SKM-1 treated with dmso at 0.1 percent for 144 hours (cell line): ENCODE measurements around the gene ZNF668.
A peak's percentile ranks its signal among the peaks of the same experiment; 100 is the strongest.

Experiments used
- DNase-seq: peaks from one replicate; lab custom pipeline; 2025; ENCODE audit not compliant: unreplicated experiment; lab: John Stamatoyannopoulos, UW

ZNF668 gene

DNA sequence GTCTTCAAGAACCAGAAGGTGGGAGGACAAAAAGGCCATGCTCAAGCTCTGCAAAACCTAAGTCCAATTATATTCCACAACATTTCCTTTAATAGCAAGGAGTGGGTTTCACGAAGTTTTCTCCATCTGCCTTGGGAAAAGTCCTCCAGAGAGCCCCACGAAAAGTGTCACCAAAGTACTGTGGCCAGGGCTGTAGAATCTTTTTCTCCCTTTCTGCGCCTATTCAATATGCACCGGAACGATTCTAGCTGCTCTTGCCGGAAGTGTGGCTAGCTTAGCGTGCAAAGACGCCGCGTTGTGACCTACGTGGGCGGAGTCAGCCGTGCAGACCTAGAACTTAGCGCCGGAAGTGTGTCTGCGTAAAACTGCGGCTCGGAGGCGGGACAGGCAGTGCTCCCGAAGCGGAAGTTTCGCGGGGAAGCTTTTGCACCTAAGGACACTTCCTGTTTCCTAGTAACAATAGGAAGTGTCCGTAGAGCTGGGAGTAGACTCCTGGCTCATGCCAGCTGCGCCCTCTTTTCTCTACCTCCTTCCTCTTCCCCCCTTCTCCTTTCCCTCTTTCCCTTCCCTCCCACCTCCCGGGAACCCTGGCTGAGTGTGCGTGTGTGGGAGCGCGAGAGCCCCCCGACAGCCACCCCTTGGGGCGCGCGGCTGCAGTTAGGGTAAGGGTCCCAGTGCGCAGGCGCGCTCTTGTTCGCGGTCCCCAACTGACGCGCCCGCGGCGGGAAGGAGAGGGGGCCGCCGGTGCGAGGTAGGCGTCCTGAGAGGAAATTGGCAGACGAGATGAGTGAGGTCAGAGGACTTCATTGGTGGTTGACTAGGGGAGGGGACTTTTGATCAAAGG is at the start of gene ZNF668, which contains the start of gene ZNF646:
Gene ZNF668, minus strand, starts transcription at position 271 of the 844 bp plus-strand sequence. CDS start 9,781 bp downstream, outside the sequence.
Gene ZNF646, plus strand, starts transcription at position 453 of the 844 bp plus-strand sequence. CDS start 1,903 bp downstream, outside the sequence.
- DNase-seq, result peak; percentile 99

DNA sequence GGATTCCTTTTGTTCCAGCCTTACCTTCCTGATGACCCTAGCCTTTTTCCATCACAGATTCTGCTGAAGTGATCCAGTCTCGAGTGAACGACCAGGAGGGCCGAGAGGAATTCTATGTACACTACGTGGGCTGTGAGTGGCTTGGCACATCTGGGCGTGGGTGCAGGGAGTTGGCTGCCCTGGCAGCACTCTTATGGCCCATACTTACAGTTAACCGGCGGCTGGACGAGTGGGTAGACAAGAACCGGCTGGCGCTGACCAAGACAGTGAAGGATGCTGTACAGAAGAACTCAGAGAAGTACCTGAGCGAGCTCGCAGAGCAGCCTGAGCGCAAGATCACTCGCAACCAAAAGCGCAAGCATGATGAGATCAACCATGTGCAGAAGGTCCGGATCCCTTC is 46.1 kb upstream of the ZNF668 start:
- DNase-seq, result no peak

DNA sequence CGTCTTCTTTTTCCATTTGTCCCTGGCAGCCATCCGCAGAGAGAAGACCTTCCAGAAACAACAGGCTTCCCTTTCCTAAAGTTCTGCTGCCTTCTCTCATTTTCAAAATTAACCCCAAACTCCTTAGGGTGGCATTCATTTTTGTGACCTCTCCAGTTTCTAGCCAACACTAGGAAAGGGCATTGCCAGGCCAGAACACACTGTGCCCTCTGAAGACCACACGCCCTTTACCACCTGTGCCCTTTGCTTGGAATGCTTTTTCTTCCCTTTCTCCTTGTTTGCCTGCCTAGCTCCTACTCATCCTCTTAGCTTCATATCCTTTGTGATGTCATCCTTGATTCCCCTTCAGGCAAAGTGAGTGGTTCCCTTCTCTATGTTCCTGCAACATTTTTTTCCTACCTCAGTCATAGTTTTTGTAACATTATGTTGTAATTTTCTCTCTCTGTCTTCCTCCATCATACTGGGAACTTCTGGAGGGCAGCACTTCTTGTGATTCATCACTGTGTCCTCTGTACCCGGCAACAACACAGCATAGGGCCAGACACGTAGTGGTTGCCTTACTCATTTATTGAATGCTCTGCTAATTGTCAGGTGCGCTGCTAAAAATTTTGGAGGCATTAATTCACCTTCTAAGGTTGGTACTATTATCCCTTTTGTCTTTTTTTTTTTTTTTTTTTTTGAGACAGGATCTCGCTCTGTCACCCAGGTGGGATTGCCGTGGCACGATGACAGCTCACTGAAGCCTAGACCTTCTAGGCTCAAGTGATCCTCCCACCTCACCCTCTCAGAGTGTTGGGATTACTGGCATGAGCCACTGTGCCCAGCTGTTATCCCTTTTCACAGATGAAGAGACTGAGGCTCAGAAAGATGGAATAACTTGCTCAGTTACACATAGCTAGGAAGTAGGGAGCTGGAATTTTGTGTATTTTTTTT is 44.4 kb upstream of the ZNF668 start:
- peak; percentile 8 for DNase-seq

DNA sequence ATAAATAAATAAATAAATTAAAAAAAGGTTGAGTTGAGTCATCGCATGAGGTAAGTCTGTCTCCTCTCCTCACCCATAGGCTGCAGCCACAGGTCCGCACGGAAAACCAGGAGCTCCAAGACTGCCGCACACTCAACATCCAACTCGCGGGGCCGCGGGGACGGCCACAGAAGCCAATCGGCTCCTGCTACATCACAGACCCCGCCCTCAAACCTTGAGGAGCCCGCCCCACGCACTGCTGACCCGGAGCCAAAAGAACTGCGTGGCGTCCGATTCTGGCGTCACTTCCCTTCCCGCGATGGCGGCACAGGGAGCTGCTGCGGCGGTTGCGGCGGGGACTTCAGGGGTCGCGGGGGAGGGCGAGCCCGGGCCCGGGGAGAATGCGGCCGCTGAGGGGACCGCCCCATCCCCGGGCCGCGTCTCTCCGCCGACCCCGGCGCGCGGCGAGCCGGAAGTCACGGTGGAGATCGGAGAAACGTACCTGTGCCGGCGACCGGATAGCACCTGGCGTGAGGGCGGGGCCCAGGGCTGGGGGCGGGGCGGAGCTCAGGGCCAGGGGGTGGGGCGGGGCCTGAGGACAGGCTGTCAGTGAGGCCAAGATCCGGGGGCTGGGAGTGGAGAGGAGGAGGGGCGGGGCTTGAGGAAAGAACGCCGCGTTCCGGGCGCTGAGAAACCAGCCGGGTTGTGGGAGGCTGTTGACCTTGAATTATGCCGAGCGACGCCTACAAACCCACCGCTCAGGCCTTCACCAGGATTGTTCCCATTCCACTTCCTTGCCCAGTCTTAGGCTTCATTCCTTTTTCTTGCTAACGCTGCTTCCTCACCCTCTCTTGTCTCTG is 43.6 kb upstream of the ZNF668 start, which contains the start of gene KAT8:
Gene KAT8, plus strand, starts transcription at position 281 of the 839 bp plus-strand sequence. Its CDS starts 18 bp downstream, at position 299.
- DNase-seq, result peak; percentile 96

DNA sequence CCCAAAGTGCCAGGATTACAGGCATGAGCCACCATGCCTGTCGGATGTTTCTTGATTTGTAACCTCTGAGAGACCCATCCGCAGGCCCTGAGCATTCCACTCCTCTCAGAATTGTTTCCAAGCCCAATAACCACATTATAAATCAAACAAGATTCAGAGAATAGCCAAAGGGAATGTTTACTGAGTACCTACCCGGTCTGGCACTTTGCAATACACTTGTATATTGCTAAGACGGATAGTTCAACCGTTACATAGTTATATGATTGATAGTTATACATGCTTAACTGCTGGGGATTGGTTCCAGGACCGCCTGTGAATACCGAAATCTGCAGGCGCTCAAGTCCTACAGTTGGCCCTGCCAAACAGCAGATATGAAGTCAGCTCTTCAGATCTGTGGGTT is 40.4 kb upstream of the ZNF668 start:
- no peak for DNase-seq

DNA sequence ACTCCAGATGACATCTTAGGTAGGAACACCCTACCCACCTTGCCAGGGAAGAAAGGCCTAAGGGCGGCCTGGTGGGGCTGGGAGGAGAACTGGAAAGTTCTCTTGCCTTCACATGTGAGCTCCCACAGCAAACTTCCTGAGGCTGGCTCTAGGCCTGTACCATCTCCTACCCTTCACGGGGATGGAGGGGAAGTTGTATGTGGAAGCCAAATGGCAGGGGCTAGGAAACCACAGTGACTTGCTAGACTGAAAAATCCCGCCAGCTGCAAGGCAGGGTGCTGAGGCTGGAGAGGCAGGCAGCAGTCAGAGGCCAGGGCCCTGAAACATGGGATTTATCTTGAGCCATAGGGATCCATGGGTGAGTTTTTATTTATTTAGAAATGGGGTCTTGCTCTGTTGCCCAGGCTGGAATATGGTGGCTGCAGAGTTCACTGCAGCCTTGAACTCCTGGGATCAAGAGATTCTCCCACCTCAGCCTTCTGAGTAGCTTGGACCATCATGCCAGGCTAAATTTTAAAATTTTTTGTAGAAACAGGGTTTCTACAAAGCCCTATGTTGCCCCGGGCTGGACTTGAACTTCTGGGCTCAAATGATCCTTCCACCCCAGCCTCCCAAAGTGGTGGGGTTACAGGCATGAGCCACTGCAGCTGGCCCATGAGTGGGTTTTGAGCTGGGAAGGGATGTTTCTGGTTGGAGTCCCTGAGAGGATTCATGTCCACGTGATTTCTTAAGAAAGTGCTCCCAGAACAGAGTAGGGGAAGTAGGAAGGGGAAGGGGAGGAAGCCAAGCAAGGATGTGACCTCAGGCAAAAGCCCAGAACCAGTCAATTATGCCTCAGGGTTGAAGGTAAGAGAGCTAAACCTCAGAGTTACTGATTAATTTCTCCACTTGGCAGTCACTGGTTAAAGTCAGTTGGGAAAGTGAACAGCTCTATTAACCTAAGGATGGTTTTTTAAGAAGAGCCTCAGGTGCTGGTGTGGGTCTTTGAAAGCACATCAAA is 39.4 kb upstream of the ZNF668 start:
- peak; percentile 80 for DNase-seq

DNA sequence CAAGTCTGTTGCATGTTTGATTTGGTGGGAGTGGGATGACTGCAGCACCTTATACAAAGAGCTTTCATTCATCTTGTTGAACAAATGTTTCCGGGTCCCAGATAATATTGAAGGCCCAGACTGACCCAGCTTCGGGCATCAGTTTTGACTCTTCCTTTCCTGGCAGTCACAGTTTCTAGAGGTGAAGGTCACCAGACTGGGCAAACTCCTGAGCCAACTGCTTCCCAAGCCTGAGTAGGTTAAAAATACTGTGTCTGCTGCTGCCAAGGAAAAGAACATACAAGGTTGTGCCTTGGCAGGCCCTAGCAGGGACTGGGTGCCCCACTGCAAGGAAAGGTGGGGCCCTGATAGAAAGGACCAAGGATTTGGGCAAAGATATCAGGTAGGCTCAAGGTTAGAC is 38.7 kb upstream of the ZNF668 start:
- DNase-seq, result no peak

DNA sequence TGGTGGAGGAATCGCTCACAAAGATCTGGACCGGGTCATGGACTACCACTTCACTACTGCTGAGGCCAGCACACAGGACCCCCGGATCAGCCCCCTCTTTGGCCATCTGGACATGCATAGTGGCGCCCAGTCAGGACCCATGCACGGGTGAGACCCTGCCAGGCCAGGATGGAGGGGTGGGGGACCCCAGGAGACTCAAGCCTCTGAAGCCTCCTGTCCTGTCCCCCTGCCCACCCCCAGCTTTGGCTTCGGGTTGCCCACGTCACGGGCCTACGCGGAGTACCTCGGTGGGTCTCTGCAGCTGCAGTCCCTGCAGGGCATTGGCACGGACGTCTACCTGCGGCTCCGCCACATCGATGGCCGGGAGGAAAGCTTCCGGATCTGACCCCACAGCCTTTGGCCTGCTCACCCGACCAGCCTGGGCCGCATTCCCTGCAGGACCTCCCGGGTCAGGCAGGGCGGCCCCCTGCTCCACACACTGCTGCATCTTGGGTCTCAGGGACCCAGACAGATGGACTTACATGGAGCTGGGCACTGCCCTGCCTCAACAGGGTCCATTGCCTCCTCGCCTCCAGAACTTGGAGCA is 37.9 kb upstream of the ZNF668 start:
- no peak for DNase-seq

DNA sequence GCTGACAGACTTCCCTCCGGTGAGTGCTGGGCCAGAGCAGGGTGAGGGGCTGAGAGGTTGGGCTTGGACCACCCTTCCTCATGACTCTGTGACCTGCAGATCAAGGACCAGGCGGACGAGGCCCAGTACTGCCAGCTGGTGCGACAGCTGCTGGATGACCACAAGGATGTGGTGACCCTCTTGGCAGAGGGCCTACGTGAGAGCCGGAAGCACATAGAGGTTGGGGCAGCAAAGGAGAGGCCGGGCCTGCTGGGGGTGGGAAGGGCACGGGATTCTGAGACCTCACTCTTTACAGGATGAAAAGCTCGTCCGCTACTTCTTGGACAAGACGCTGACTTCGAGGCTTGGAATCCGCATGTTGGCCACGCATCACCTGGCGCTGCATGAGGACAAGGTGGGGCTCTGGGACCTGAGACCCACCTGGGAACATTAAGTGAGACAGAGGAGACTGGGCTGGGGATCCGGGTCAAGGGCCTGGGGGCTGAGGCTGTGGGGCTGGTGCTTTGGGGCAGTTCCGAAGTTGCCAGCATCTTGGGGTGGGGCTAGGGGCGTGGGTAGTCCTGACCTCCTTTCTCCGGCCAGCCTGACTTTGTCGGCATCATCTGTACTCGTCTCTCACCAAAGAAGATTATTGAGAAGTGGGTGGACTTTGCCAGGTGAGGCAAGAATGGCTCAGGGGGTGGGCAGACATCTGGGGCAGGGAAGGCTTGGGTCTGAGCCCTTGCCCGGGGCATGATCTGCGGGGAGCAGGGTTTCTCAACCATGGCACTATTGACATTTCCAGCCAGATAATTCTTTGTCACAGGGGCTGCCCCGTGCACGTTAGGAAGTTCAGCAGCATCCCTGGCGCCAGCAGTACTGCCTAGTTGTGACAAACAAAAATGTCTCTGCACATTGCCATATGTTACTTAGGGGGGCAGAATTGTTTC is 36.3 kb upstream of the ZNF668 start:
- no peak for DNase-seq

DNA sequence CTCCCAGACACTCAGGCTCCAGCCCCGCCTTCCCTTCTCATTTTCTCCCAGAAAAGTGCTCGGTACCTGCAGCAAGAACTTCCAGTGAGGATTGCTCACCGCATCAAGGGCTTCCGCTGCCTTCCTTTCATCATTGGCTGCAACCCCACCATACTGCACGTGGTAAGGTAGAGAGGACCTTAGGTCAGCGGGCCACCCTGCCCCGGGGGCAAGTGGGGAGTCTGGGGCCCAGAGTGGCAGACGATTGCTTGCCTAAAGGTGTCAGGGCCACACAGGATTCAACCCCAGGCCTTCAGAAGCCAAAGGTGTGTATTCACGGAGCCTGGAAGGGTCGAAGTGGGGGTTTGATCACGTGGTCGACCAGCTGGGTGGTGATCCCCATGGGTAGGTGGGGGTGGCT is 35.6 kb upstream of the ZNF668 start:
- no peak for DNase-seq

DNA sequence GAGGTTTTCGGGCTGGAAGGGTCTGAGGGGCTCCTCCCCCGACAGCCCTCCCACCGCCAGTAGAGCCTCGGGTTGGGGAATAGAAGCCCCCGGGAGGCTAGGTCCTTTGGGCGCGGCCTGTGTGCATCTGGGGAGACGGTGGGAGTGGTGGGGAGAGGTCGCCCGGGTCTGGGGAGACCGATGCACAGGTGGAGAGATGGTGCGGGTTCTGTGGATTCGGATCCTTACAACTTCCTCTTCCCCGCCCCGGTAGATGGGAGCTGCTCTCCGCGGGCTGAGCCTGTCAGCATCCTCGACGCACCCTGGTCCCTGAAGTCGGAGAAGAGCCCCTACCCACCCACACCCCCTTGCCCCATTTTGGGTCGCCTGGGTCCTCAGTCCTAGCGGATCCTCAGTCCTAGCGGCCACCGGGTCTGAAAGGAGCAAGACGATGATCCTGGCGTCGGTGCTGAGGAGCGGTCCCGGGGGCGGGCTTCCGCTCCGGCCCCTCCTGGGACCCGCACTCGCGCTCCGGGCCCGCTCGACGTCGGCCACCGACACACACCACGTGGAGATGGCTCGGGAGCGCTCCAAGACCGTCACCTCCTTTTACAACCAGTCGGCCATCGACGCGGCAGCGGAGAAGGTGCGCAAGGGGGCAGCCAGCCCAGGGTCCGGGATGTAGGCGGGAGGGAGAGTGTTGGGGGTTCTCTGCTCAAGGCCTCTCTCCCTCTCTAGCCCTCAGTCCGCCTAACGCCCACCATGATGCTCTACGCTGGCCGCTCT is 34.9 kb upstream of the ZNF668 start:
- no peak for DNase-seq

DNA sequence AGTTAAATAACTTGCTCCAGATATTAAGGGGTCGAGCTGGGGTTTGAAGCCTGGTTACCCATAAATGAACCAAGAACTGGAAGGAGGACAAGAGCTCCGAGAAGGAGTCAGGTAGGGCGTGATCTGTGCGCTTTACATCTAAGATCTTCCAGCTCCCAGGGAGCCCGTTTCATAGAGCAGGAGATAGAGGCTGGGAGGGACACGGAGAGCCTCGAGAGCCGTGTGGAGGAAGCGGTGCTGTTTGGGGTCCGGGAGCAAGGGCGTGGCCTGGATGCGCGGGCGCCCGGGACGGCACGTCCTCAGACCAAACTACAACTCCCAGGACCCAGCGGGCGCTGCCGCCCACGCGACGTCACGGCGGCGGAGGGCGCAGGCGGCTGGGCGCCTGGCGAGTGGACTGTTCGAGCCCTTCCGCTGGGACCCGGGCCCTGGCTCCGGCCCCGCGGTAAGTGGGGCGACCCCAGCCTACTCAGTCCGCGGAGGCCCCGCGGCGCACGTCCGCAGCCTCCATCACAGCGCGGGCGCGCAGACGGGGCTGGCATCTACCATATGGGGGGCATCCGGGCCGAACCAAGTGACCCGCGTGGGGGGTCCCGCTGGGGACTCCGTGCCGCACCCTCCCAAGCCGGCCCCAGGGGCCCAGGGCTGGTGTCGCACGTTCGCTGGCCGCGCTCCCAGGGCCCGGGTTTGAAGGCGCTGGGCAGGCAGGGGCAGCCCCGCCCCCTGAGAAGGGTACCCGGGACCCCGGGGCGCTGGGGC is 34.2 kb upstream of the ZNF668 start, which contains the start of gene BCKDK:
Gene BCKDK, plus strand, starts transcription at position 352 of the 759 bp plus-strand sequence. CDS start 838 bp downstream, outside the sequence.
- DNase-seq, result peak; percentile 64

DNA sequence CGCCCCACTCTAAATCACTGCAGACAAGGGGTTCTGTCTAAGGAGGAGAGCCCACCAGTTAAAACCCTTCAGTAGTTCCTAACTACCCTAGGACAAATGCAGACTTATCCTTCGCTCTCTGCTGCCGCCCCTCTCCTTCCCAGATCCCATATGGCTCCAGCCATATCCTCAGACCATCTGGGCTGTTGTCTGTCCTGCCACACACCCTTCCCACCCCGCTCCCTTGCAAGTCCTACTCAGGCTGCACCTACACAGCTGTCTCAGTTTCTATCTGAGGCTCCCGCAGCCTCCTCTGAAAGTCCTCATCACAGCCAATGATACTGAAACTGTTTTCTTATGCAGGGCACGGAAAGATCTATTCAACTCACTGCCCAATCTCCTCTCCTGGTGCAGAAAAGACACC is 33.4 kb upstream of the ZNF668 start:
- no peak for DNase-seq

DNA sequence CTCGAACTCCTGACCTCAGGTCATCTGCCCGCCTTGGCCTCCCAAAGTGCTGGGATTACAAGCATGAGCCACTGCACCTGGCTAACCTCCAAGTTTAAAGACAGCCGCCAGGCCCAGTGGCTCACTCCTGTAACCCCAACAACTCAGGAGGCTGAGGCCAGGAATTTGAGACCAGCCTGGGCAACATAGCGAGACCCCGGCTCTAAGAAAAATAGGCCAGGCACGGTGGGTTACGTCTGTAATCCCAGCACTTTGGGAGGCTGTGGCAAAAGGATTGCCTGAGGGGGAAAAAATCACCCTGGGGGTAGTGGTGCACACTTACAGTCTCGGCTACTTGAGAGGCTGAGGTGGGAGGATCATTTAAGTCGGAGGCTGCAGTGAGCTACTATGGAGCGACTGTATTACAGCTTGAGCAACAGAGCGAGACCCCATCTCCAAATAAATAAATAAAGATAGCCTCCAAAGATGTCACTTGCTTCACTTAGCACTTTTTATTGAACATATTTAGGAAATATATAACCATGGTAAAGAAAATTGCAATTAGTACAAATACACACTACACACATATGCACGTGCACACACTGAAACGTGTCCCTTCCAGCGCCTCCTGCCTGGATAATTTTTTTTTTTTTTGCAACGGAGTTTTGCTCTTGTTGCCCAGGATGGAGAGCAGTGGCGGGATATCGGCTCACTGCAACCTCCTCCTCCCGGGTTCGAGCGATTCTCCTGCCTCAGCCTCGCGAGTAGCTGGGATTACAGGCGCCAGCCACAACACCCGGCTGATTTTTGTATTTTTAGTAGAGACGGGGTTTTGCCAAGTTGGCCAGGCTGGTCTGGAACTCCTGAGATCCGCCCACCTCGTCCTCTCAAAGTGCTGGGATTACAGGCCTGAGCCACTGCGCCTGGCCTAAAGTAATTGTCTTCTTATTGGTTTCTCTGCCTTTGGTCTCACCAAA is 32.7 kb upstream of the ZNF668 start:
- DNase-seq, result no peak

DNA sequence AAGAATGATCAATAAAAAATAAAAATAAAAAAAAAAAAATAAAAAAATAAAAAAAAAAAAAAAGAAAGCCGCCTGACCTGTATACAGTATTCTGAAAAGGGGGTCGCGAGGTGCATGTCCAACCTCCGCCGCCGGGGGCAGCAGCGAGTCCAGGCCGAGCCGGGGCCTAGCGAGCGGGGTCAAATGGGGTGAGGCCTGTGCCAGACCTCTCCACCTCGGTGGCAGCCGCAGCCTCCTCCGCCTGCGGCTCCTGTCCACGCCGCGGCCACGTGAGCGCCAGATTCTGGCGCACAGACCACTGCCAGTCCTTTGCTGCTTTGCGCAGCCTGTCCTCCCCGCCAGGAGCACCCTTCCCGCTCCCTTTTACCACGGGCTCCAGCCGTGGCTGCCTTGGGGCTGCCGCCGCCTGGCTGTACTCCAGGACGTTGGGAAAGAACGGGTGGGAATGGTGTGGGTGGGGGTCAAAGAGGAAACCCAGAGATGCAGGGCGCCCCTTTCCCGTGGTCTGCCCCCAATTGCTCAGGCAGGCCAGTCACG is 31.7 kb upstream of the ZNF668 start:
- peak; percentile 88 for DNase-seq
